ENCODE results near the gene C22orf15.

Gene C22orf15

DNA sequence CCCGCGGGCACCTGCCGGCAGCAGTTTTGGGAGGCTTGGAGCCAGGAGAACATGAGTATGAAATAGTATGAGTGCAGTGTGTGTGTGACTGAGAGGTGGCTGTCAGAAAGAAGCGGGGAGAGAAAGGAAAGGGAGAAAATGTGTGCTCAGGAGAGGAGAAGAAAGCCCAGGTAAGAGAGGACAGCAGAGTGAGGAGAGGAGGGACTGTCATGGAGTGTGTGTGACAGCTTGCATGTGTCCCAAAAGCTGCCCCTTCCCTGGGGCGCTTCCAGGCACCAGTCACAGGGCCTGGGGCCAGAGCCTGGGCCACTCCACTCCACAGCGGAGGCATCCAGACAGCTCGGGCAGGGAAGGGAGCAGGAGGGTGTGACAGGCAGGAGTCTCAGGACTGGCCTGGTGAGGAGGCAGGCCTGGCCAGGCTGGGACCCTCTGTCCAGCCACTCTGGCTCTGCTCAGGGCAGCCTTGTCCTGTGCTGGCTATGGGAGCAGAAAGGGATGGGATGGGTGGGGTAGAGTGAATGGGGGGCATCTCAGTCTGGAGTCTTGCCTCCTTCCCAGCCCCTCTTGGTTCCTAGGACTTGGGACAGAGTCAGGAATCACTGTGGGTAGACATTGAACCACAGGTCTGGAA is 10.8 kb downstream of the C22orf15 start:
- DNase-seq (ENCODE audit: low read depth) = no peak

DNA sequence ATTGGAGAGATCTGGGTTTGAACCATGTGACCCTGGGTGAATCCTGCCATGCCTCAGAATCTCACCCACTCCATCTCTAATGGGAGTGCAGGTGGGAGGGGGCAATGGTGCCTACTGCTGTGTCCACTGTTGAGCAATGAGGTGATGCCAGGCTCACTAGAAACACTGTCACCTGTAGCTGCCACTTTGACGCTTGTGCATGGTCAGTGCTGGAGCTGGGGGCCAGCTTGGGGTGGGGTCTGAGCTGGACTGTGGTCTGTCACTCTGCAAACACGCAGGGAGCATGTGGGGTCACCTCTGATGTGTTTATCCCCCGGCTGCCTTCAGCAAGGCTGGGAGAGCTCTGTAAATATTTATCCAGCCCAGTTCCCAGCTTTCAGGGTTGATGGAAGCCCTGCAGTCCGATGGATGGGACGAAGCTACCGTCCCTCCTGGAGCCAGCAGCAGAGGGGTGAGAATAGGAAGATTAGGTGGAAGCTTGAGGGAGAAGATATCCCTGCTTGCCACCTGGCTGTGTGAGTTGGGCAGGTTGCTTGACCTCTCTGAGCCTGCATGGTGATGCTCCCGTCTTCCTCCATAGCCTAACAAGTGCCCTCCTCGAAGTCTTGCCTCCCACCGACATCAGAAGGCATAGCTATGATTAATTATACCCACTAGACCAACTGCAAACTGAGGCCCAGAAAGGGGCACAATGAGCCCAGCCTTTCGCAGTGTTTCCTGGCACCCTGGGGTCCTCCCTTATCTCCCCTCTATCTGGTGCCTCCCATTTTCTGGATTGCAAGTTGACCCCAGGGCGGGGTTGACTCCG is 11.5 kb downstream of the C22orf15 start:
- no peak for DNase-seq (ENCODE audit: low read depth)

DNA sequence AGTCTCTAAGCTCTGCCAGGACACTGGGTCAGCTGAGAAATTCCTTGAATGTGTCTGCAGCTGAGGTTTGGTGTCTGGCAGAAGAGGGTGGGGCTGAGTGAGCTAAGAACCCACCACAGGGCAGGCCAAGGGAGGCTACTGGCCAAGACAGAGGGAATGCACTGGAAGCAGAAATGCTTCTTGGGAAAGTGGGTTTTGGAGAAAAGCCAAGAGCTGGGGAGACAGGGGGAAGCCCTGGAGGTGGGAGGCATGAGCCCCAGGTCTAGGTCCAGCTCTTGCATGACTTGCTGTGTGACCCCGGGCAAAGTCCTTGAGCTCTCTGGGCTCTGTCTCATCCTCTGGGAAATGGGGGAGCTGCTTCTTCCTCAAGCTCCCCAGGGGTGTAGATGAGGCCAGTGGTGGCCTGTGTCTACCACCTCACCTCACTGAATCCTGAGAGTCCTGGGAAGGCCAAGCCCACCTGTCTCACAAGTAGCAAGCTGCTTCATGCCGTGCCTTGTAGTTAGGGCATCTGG is 12.2 kb downstream of the C22orf15 start:
- no peak for DNase-seq (ENCODE audit: low read depth)

- no peak for DNase-seq (ENCODE audit: low read depth)
Measured at GRCh38 chr22:23775779-23776375, 13.1 kb downstream of the C22orf15 start.

- DNase-seq (ENCODE audit: low read depth) = no peak
Measured at GRCh38 chr22:23777776-23778576, 15.2 kb downstream of the C22orf15 start.

- no peak for DNase-seq (ENCODE audit: low read depth)
Measured at GRCh38 chr22:23778577-23778900, 15.7 kb downstream of the C22orf15 start.

DNA sequence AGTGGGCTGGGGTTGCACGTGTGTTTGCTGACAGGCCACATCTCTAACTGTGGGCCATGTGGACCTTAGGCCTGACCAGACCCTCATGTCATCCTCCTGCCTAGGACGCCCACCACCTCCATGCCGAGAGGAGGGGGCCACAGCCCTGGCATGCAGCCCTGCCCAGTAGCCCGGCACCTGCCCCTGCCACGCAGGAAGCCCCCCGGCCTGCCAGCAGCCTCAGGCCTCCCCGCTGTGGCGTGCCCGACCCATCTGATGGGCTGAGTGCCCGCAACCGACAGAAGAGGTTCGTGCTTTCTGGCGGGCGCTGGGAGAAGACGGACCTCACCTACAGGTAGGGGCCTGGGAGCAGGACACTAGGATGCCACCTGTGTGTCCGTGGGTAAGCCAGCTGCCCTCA is 16.3 kb downstream of the C22orf15 start:
- no peak for DNase-seq (ENCODE audit: low read depth)

GRCh38 chr22:23779731-23780130 is 16.9 kb downstream of the C22orf15 start:
- DNase-seq (ENCODE audit: low read depth) = no peak

DNA sequence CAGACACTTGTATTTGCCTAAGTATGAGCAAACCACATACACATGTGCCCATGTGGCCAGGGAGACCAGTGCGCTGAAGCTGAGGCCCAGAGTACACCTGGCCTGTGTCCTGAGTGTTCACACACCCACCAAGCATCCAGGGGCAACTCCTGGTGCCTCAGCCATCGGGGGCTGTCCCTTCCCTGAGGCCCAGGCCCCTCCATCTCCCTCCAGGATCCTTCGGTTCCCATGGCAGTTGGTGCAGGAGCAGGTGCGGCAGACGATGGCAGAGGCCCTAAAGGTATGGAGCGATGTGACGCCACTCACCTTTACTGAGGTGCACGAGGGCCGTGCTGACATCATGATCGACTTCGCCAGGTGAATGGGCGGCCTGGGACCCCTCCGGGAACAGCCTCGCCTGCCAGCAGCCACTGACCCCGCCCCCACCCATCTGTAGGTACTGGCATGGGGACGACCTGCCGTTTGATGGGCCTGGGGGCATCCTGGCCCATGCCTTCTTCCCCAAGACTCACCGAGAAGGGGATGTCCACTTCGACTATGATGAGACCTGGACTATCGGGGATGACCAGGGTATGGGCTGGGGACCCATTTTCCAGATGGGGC is 17.5 kb downstream of the C22orf15 start:
- no peak for DNase-seq (ENCODE audit: low read depth)

DNA sequence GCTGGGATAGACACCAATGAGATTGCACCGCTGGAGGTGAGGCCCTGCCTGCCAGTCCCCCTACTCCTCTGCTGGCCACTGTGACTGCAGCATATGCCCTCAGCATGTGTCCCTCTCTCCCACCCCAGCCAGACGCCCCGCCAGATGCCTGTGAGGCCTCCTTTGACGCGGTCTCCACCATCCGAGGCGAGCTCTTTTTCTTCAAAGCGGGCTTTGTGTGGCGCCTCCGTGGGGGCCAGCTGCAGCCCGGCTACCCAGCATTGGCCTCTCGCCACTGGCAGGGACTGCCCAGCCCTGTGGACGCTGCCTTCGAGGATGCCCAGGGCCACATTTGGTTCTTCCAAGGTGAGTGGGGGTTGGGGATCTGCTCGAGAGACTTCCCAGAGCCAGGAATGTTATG is 18.3 kb downstream of the C22orf15 start:
- no peak for DNase-seq (ENCODE audit: low read depth)

GRCh38 chr22:23781511-23782183 is 18.9 kb downstream of the C22orf15 start:
- no peak for DNase-seq (ENCODE audit: low read depth)

DNA sequence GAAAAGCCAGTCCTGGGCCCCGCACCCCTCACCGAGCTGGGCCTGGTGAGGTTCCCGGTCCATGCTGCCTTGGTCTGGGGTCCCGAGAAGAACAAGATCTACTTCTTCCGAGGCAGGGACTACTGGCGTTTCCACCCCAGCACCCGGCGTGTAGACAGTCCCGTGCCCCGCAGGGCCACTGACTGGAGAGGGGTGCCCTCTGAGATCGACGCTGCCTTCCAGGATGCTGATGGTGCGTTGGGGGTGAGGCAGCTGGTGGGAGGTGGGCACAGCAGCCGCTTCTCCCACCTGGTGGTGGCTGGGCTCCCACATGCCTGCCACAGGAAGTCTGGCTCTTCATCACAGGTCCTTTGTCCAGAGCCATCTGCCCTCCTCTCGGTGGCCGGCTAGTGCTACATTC is 19.5 kb downstream of the C22orf15 start:
- no peak for DNase-seq (ENCODE audit: low read depth)

DNA sequence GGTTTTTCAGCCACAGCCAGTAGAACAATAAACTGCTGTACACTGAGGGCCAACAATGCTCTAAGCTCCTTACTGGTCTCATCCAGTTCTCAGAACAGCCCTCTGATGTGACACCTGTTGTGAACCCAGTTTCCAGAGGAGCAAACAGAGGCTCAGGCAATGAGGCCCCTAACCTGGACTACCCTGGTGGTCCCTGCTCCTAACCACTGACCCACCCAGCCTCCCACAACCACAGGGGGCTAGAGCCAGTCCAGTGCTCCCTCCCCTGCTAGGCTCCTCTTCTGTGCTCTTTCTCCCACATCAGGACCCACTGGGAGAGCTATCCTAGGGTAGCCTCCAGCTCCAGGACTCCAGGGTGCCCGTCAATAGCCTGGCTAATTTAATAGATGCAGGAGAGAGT is 19.9 kb downstream of the C22orf15 start:
- DNase-seq (ENCODE audit: low read depth) = no peak

GRCh38 chr22:23783265-23784150 is 20.7 kb downstream of the C22orf15 start:
- DNase-seq (ENCODE audit: low read depth) = no peak

GRCh38 chr22:23784215-23784732 is 21.5 kb downstream of the C22orf15 start:
- DNase-seq (ENCODE audit: low read depth) = no peak

DNA sequence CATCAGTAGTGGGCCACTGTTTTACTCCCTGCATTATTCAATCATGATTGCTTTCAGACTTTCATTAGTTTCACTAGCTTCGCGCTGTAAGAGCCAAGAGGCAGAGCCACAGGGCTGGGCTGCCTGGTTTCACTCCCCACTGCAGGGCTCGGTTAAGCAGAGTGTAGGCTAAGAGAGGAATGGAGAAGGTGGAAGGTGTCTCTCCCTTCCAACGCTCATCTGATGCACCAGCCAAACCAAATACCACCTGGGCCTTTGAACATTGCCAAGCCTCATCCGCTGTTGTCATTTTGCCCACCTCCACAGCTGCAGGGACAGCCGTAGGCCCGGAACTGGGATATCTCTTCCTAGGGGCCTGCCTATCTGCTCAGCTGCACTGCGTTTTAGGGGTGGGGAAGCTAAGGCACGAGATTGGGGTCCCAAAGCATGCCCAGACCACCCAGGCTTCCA is 23.5 kb downstream of the C22orf15 start:
- DNase-seq (ENCODE audit: low read depth) = no peak

DNA sequence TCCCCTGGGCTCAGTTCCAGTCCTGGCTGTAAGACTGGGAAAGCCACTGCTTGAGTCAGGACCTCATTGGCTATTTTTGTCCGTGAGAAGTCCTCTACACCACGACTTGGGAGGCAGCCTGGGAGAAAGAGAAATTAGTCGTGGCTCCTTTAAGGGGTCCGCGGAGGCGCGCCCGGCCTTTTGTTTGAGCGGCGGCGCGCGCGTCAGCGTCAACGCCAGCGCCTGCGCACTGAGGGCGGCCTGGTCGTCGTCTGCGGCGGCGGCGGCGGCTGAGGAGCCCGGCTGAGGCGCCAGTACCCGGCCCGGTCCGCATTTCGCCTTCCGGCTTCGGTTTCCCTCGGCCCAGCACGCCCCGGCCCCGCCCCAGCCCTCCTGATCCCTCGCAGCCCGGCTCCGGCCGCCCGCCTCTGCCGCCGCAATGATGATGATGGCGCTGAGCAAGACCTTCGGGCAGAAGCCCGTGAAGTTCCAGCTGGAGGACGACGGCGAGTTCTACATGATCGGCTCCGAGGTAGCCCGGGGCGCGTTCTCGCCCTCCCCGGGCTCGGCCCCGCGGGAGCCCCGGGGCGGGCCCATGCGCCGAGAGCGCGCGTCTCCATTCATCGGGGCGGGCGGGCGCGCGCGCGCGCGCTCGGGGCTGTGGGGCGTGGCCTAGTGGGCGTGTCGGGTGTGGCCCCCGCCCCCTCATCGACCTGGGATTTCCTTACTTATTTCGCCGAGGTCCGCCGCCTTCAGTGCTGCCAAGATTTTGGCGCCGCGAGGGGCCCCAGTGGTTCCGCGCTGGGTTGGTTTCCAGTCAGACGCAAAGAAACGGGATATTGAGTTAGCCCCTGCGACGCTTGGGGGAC is 24.2 kb downstream of the C22orf15 start, which contains the start of gene SMARCB1:
Gene SMARCB1, plus strand, starts transcription at position 215 of the 848 bp plus-strand sequence. Its CDS starts 204 bp downstream, at position 419.
- peak; percentile 78 for DNase-seq (ENCODE audit: low read depth)

- DNase-seq (ENCODE audit: low read depth) = no peak
Measured at GRCh38 chr22:23787600-23787896, 24.8 kb downstream of the C22orf15 start.

GRCh38 chr22:23787910-23788309 is 25.1 kb downstream of the C22orf15 start:
- no peak for DNase-seq (ENCODE audit: low read depth)

All from T-helper 22 cell (primary cell).